ENCODE measurements around the gene CABP2.
"Not testable (repeated sequence)": the region's sequence is repeated elsewhere in the genome, so short reads cannot be mapped to it uniquely, and the experiment has no call there.

Gene CABP2

DNA sequence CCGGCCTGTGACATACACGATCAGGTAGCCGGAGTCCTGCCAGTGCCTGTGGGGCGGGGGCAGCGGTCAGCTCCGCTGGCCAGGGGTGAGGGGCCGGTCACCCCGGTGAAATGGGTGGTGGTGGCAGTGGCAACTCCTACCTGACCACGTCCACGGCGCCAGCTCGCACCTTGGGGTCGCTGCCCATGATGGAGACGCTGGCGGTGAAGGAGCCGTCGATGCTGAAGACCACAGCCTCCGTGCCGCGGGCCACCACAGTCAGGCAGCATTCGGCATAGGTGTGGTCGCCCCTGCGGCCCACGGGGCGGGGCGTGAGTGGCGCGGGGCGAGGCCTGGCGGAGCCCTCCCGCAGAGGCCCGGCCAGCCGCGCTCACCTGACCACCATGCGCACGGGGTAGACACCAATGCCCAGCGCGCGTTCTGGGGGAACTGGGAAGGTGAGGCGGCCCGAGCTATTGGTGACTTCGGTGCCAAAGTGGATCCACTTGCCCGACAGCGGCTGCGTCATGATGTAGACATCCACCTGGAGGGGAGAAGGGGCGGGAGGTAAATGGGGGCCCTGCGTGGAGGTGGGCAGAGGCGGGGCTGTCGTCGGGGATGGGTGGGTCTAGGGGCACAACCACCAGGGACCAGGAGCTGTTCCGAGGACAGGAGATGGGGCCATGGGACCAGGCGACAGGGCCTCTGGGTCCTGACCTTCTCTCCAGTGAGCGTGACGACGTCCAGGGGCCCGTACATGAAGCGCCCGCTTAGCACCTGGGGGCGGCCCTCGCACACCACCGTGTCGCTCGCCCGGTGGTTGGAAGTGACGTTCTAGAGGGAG, 29.5 kb downstream of the CABP2 start:
- no peak for DNase-seq

DNA sequence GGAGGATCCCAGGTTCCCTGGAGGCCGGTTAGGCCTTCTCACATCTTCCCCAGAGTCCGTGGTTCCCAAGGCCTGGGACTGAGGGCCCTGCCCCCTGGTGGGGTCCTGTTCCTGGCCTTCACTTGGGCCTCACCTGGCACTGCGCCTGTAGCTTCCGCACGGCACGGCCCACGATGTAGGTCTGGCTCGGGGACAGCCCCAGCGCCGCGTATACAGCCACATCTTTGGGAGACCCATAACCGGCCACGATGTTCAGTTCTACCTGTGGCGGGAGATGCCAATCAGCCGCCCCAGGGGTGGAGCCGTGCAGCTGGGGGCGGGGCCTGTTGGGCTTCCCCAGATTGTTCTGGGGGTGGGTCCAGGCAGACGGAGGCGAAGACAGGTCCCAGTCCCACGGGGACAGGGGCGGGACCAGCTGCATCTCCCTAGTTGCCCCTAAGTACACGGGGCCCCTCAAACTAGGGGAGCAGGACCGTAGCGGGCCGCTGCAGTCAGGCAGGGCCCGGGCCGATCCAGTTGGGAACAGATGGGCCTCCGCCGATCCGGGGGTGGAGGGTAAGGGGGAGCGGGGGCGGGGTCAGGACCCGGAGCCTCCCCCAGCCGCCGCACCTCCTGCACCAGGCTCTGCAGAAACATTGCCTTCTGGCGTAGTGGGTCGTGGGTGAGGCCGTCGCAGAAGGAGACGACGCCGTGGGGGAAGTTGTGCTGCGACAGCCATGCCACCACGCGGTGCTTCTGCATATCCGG, 30.3 kb downstream of the CABP2 start:
- no peak for DNase-seq

DNA sequence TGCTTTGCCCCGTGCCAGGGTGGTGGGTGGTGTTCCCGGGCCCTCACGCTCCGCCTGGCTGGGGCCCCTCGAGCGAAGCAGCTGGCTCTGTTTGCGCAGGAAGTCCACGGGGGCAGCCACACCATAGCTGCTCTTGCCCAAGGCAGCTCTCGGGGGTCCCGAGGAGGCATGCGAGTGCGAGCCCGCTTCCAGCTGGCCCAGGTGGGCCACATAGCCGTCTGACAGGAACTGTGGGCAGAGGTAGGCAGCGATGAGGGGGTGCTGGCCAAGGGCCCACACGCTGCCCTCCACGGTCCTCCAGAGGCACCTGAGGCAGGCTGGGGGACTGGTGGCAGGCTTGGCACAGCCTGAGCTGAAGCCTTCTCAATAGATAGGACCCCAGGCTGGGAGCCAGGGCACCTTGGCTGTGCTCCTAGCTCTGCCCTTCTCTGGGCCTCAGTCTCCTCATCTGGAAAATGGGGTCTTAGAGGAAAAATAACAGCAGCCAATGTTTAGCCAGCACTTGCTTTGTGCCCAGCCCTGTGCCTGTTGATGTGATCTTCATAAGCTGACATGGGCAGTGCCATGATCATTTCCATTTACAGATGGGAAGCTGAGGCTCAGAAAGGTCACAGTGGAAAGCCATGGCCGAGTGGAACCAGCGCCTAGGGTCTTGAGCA, 31.0 kb downstream of the CABP2 start:
- DNase-seq = no peak

DNA sequence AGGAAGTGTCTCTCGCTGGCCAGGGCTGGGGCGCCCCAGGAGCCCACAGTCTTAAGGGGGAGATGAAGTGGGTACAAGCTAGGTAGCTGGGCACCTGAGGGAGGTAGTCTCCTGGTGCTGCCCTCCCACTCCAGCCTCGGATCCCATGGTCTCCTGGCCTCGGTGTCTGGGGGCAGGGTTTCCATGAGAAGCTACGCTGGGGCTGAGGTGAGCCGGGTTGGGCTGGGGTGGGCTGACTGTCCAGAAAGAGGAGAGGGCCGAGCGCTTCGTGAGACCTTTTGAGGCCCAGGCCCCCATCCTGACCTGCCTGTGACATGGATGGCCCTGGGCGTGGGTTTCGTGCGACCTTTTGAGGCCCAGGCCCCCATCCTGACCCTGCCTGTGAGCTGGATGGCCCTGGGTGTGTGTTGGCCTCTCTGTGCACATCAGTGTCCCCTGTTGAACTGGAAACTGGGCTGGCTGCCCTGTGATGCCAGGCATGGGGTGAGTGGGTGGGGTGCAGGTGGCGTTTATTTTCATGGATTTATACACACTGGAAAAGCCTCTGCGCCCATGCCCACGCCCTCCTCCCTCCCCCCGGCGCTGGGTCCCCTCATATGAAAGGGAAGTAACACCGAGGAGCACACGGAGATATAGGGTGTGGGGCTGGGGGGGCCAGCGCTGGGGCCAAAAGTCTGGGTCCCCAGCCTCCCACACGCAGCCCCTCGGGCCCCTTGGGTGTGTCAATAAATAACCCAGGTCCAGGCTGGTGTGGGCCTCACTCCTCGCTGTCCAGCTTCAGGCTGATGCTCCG, 31.8 kb downstream of the CABP2 start:
- DNase-seq = no peak

DNA sequence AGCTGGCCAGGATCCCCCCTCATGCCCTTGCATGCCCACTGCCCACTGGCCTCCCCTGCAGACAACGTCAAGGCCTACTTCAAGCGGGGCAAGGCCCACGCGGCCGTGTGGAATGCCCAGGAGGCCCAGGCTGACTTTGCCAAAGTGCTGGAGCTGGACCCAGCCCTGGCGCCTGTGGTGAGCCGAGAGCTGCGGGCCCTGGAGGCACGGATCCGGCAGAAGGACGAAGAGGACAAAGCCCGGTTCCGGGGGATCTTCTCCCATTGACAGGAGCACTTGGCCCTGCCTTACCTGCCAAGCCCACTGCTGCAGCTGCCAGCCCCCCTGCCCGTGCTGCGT, 32.5 kb downstream of the CABP2 start:
- no peak for DNase-seq

DNA sequence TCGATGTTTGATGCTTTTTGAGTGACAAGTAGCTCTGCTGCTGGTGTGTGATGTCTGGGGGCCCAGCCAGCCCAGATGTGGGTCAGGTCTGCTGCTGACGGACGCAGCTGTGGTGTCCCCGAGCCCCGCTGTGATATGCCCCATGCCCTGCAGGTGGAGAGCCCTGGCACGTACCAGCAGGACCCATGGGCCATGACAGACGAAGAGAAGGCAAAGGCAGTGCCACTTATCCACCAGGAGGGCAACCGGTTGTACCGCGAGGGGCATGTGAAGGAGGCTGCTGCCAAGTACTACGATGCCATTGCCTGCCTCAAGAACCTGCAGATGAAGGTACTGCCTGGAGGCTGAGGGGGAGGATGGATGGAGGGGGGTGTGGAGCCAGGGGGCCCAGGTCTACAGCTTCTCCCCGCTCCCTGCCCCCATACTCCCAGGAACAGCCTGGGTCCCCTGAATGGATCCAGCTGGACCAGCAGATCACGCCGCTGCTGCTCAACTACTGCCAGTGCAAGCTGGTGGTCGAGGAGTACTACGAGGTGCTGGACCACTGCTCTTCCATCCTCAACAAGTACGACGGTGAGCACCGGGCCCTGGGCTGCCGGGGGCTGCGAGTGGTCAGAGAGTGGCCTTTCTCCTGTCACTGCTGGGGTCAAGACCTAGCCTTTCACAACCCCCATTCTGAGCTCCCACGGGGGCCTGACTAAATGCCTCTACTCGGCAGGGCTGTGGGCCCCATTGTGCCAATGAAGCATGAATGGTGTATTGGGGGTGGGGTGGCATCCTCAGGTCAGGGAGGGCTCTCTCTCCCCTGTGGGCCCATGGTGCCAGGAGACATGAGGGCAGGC, 33.1 kb downstream of the CABP2 start:
- no peak for DNase-seq

DNA sequence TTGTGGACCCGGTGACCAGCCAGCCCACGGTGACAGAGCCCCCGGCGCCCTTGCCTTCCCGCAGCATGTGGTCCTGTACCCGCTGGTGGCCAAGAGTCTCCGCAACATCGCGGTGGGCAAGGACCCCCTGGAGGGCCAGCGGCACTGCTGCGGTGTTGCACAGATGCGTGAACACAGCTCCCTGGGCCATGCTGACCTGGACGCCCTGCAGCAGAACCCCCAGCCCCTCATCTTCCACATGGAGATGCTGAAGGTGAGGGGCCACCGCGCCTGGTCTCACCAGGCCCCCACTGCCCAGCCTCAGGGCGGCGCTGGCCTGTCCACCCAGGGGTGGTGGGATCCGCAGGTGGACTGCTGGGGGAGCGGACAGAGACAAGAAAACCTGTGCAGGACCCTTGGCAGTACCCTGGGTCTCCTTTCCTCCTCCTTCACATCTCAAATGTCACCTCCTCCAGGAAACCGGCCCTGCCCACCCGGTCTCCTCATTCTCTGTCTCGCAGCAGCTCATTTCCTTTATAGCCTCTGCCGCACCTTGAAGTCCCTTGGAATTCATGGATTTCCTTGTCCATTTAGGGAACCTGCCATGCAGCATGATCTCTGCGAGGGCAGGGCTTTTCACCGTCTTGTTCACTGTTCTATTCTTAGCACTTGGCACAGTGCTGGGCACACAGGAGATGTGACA, 33.9 kb downstream of the CABP2 start:
- DNase-seq = no peak

DNA sequence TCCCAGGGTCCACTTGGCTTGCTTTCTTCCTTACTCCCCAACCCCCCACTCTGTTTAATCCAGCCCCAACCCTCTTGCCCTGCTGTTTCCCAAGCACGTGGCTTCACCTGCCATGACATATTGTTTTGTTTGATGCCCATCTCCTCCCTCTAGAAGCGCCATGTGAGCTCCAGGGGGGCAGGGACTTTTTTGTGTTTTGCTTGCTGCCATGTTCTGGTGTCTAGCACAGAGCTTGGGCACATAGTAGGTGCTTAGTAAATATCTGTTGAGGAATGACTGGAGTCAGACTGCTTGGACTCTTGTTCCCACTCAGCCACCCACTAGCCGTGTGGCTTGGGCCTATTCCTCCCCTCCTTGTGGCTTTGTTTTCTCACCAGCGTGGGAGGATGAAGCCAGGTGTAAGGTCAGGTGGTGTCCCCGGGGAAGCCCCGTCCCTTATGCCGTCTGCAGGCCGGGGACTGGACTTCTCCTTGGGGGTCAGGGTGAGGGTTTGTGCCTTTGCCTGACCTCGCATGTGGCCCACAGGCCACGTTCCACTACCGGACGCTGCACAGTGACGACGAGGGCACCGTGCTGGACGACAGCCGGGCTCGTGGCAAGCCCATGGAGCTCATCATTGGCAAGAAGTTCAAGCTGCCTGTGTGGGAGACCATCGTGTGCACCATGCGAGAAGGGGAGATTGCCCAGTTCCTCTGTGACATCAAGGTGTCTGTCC, 36.6 kb downstream of the CABP2 start:
- no peak for DNase-seq

DNA sequence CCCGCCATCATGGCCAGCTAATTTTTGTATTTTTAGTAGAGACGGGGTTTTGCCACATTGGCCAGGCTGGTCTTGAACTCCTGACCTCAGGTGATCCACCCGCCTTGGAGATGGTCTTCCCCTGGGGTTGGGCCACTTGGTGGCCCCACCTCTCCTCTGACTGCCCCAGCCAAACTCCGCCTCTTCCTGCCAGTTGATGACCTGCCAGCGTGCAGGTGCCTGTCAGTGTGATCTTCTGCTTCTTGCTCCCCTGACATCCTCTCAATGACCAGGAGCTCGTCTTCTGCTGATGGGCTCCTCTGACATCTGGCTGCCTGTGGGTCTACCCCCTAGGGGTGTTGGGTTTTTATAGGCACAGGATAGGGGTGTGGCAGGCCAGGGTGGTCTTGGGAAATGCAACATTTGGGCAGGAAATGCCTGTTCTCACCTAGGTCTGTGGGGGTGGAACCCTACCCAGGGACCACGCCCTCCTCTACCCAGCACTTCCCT, 37.3 kb downstream of the CABP2 start:
- DNase-seq = not testable (repeated sequence)

DNA sequence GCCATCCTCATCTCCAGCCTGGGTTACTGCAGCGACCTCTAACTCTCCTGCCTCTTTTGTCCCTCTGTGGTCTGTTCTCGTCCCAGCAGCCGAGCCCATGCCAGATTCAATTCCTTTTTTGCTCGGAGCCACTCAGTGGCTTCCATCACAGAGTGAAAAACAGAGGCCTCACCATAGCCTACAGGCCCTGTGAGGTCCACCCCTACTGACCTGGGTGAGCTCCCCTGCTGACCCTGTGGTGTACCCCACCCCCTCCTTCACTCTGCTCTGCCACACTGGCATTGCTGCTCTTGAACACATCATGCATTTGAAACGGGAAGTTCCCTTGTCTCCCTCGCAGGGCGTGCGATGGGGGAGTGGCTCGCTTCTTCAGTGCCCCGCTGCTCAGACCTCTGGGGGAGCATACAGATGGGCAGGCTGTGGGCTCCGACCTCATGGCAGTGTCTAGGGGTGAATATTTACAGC, 38.4 kb downstream of the CABP2 start:
- no peak for DNase-seq

DNA sequence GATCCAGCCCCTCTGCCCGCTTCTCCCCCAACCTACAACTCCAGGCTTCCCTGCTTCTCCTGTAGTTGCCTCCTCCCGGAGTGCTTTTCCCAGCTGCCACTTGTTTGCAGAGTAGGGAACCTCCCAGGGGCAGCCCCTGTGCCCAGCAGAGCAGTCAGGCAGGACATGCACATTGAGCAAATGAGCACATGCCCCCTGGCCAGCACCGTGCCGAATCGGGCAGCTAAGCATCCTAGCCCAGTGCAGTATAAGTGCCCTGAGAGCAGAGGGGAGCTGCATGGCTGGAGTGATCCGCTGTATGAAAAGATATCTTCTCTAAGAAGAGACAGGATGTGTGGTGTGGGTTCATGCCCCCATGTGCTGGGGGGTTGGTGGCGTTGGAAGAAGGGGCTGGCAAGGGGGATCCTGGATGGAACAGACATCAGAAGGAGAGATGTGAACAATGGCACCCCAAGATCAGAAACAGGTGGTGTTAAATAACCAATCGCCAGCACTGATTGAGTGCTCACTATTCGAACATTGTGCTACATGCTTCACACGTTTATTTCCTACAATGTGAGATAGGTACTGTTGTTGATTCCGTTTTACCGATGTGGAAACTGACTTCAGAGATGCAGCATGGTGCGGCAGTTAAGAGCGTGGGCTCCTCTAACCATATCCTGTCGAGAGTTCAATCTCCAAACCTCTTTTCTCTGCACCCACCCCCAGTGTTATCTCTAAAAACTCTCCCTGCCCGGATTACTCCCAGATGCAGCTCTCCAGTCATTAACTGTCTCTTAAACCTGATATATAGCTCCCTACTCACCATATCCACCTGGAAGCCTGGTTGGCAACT, 39.2 kb downstream of the CABP2 start:
- DNase-seq = no peak

DNA sequence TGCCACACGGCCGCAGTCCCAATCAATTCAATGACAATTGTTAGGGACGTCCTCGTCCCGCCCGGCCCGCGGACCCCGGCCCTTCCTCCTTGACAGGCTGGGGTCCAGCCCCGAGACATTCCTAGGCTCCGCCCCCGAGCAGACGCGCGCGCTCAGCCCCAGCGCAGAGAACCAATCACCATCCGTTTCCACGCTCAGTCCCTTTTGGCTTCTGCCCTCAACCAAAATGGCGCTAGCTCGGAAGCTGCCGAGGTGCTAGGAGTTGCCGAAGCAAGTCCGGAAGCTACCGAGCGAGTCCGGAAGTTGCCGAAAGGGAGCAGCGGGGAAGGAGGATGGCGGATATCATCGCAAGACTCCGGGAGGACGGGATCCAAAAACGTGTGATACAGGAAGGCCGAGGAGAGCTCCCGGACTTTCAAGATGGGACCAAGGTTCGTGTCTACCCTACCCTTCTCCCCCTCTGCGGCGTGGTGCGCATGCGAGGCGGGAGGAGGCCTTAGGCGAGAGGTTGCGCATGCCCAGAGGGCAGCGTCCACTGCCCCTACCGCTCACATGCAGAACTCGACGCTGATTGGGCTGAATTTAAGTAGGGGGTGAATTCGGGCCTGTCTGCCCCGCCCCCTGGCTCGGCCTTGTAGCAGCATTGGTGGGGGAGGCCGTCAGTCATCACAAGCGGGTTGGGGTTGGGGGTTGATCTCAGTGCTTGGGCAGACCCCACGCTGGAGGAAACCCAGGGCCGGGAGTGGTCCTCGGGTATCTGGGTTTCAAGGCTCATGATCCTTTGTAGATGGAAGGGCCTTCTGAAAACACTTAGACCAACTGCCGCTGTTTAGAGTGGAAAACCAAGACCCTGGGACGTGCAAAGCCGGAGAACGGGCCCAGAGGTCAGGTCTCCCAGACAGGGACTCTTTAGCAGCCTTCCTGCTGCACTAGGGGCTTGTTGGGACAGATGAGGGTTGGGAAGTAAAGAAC, 40.1 kb downstream of the CABP2 start, which contains the start of gene AIP:
Gene AIP, plus strand, starts transcription at position 200 of the 972 bp plus-strand sequence. Its CDS starts 133 bp downstream, at position 333.
- DNase-seq = peak; percentile 97

DNA sequence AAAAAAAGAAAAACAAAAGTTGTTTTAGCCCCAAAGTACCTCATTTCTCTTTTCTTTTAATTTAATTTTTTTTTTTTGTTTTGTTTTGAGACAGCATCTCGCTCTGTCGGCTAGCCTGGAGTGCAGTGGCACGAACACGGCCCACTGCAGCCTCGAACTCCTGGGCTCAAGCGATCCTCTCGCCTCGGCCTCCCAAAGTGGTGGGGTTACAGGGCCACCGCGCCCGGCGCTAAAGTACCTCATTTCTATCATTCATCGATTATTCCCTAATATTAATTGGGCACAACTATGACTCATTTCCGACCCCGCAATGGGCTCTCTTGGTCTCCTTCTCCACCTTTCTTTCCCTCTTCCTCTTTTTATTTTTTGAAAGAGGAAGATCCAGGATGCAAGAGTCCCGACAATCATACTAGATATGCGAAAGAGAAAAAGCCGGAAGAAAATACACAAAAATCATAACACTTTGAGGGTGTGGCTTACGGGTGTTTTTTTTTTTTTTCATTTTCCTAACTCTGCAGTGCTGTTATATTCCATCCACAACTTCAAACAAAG, 40.9 kb downstream of the CABP2 start:
- no peak for DNase-seq

DNA sequence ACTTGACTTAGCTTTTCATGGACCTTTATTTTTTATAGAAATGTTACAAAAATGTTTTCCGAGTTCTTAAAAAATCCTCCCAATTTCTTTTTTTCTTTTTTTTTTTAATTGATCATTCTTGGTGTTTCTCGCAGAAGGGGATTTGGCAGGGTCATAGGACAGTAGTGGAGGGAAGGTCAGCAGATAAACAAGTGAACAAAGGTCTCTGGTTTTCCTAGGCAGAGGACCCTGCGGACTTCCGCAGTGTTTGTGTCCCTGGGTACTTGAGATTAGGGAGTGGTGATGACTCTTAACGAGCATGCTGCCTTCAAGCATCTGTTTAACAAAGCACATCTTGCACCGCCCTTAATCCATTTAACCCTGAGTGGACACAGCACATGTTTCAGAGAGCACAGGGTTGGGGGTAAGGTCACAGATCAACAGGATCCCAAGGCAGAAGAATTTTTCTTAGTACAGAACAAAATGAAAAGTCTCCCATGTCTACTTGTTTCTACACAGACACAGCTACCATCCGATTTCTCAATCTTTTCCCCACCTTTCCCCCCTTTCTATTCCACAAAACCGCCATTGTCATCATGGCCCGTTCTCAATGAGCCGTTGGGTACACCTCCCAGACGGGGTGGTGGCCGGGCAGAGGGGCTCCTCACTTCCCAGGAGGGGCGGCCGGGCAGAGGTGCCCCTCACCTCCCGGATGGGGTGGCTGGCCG, 45.7 kb downstream of the CABP2 start:
- not testable (repeated sequence) for DNase-seq

DNA sequence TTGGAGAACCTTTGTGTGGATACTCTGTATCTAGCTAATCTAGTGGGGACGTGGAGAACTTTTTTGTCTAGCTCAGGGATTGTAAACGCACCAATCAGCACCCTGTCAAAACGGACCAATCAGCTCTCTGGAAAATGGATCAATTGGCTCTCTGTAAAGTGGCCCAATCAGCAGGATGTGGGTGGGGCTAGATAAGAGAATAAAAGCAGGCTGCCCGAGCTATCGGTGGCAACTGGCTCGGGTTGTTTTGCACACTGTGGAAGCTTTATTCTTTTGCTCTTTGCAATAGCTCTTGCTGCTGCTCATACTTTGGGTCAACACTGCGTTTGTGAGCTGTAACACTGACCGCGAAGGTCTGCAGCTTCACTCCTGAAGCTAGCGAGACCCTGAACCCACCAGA, 46.6 kb downstream of the CABP2 start:
- DNase-seq = not testable (repeated sequence)

DNA sequence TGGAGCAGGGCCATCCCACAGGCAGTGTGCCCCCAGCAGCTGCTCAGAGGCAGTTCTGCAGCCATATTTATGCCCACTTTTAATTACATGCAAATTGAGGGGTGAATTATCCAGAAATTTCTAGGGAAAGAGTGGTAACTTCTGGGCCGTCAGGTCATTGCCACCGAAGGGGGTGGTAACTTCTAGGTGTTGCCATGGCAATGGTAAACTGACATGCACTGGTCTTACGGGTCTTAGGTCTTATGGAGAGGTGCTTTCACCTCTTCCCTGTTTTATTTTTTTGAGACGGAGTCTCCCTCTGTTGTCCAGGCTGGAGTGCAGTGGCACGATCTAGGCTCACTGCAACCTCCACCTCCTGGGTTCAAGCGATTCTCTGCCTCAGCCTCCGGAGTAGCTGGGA, 50.4 kb downstream of the CABP2 start:
- no peak for DNase-seq

DNA sequence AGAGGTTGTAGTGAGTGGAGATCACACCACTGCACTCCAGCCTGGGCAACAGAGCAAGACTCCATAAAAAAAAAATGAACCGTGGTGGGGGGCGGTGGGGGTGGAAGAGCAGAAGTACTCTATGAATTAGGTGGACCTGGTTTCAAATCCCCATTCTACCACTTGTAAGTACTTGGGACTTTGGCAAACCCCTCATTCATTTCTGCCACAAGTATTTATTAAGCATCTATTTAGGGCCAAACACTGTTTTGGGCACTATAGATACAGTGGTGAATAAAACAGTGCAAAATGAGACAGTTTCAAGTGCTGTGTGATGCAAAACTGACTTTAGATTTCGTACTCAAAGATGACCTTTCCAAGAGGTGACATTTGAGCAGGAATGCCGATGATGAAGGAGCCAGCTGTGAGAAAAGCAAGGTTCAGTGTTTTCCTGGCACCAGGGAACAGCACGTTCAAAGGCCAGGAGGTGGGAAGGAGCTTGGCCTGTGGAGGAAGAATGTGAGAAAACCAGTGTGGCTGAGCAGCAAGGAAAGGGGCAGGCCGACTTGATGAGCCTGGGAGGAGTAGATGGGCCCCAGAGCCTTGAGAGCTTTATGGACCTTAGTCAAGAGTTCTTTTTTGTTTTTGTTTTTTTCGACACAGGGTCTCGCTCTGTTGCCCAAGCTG, 52.8 kb downstream of the CABP2 start:
- DNase-seq = no peak

Measured in DMS153 (cell line).